Natural killer cell treated with Interleukin-12 subunit alpha and Interleukin-12 subunit beta and Interleukin-15 and Interleukin-18, amount 100 ng/mL, for 72 hours (primary cell): ENCODE results near the gene HUNK. TPM values are rescaled to one million over a fixed set of nuclear protein-coding genes. Genes with fewer than 3 reads are reported as not detected.

Experiments
- ATAC-seq, 2 donors: fragments of 150-1000 bp; cut with Tn5 transposase in 1 of 2; sonication (Bioruptor Pico), chemical (Tn5 transposase) in 1 of 2; 2 replicates each; pipeline ENCODE4 v1.10.0; 2021
- DNase-seq: peaks from one replicate; pipeline ENCODE4 v3.0.0; 2022; ENCODE audit warnings: low spot score
- H3K27ac Mint-ChIP-seq, 2 donors: 1 replicate in 1 of 2; 2 replicates in 1 of 2; pipeline ENCODE4 v1.8.0; 2022; ENCODE audit warnings: mixed read lengths in 2 of 2, mild to moderate bottlenecking in 1 of 2, moderate library complexity in 1 of 2
- H3K27me3 Mint-ChIP-seq, 2 donors: 1 replicate in 1 of 2; 2 replicates in 1 of 2; pipeline ENCODE4 v1.8.0; 2022; ENCODE audit warnings: mixed read lengths in 2 of 2
- H3K36me3 Mint-ChIP-seq: one replicate; pipeline ENCODE4 v1.8.0; 2022; ENCODE audit warnings: mixed read lengths
- H3K4me1 Mint-ChIP-seq, 2 donors: 1 replicate in 1 of 2; 2 replicates in 1 of 2; pipeline ENCODE4 v1.8.0; 2022; ENCODE audit warnings: low read depth in 2 of 2, mixed read lengths in 2 of 2, mild to moderate bottlenecking in 1 of 2
- H3K4me3 Mint-ChIP-seq: one replicate; pipeline ENCODE4 v1.8.0; 2022; ENCODE audit warnings: mixed read lengths
- H3K9me3 Mint-ChIP-seq: 2 replicates; pipeline ENCODE4 v1.8.0; 2022; ENCODE audit warnings: mixed read lengths
- total RNA-seq, 2 donors: library from RNA; stranded (reverse); gene quantifications; one replicate each; pipeline ENCODE4 v1.2.3, GENCODE V29; 2022

HUNK gene
- total RNA-seq, 2 donors from 2014 or later, result 0.07 TPM; not detected in 1

- Mint-ChIP-seq H3K27me3 (peaks cover 32 to 41% of the 10 kb centered on the region in 2 donors), H3K4me1 (peaks cover 0 to 5% of the 10 kb centered on the region in 2 donors), H3K9me3 (no peaks in the 10 kb centered on the region)
These were observed 2.7 kb downstream of the HUNK start for GRCh38 chr21:31875496-31876015.

GRCh38 chr21:31877463-31877957 is 4.7 kb downstream of the HUNK start:
- Mint-ChIP-seq H3K4me3 (no peak overlapping the region), H3K36me3 (no peaks in the 10 kb centered on the region), H3K4me1 (peaks cover 0 to under 1% of the 10 kb centered on the region in 2 donors), H3K27me3 (peaks cover 19 to 35% of the 10 kb centered on the region in 2 donors), H3K27ac (no peak overlapping the region), H3K9me3 (no peaks in the 10 kb centered on the region)
- DNase-seq (no peak), ATAC-seq (no peak)

More at GRCh38 chr21:31875496-31876015, 2.7 kb downstream of the HUNK start:
- H3K4me3 Mint-ChIP-seq, result no peak overlapping the region
- ATAC-seq, result no peak
- no peaks in the 10 kb centered on the region for H3K36me3 Mint-ChIP-seq
- no peak overlapping the region for H3K27ac Mint-ChIP-seq
- no peak for DNase-seq

- no peak overlapping the region for H3K4me3 Mint-ChIP-seq
- peaks cover 26 to 34% of the 10 kb centered on the region in 2 donors for H3K27me3 Mint-ChIP-seq
- H3K36me3 Mint-ChIP-seq, result no peaks in the 10 kb centered on the region
- no peaks in the 10 kb centered on the region for H3K4me1 Mint-ChIP-seq
- no peak for ATAC-seq
- no peaks in the 10 kb centered on the region for H3K9me3 Mint-ChIP-seq
- no peak overlapping the region for H3K27ac Mint-ChIP-seq
- DNase-seq, result no peak
These were observed 6.0 kb downstream of the HUNK start for GRCh38 chr21:31878831-31879230.

- no peak for DNase-seq
- Mint-ChIP-seq H3K9me3 (no peaks in the 10 kb centered on the region), H3K27ac (no peak overlapping the region), H3K36me3 (no peaks in the 10 kb centered on the region), H3K4me3 (no peak overlapping the region), H3K4me1 (no peaks in the 10 kb centered on the region), H3K27me3 (peaks cover 26 to 34% of the 10 kb centered on the region in 2 donors)
- ATAC-seq, result no peak
These were observed 6.4 kb downstream of the HUNK start for GRCh38 chr21:31879241-31879650.

GRCh38 chr21:31879911-31880310 is 7.1 kb downstream of the HUNK start:
- Mint-ChIP-seq H3K36me3 (no peaks in the 10 kb centered on the region), H3K27ac (no peak overlapping the region), H3K4me1 (no peaks in the 10 kb centered on the region), H3K4me3 (no peak overlapping the region), H3K9me3 (no peaks in the 10 kb centered on the region), H3K27me3 (peaks cover 26 to 30% of the 10 kb centered on the region in 2 donors)
- DNase-seq (no peak), ATAC-seq (no peak)

GRCh38 chr21:31880816-31881215 is 8.0 kb downstream of the HUNK start:
- H3K4me1 Mint-ChIP-seq, result no peaks in the 10 kb centered on the region
- no peaks in the 10 kb centered on the region for H3K9me3 Mint-ChIP-seq
- H3K36me3 Mint-ChIP-seq, result no peaks in the 10 kb centered on the region
- no peak overlapping the region for H3K27ac Mint-ChIP-seq
- DNase-seq (no peak), ATAC-seq (peak; percentile 43 to 46)
- no peak overlapping the region for H3K4me3 Mint-ChIP-seq
- H3K27me3 Mint-ChIP-seq, result peaks cover 20 to 21% of the 10 kb centered on the region in 2 donors

GRCh38 chr21:31882711-31883110 is 9.9 kb downstream of the HUNK start:
- Mint-ChIP-seq H3K4me3 (no peak overlapping the region), H3K27me3 (peaks cover 8 to 14% of the 10 kb centered on the region in 2 donors), H3K36me3 (no peaks in the 10 kb centered on the region), H3K27ac (no peak overlapping the region), H3K4me1 (no peaks in the 10 kb centered on the region), H3K9me3 (no peaks in the 10 kb centered on the region)
- DNase-seq (no peak), ATAC-seq (no peak)

- no peaks in the 10 kb centered on the region for H3K9me3 Mint-ChIP-seq
- peaks cover 7 to 10% of the 10 kb centered on the region in 2 donors for H3K27me3 Mint-ChIP-seq
- DNase-seq, result no peak
- ATAC-seq, result no peak
- no peaks in the 10 kb centered on the region for H3K4me1 Mint-ChIP-seq
- H3K27ac Mint-ChIP-seq, result no peak overlapping the region
- no peak overlapping the region for H3K4me3 Mint-ChIP-seq
- no peaks in the 10 kb centered on the region for H3K36me3 Mint-ChIP-seq
These were observed 12.3 kb downstream of the HUNK start for GRCh38 chr21:31885146-31885545.

- H3K9me3 Mint-ChIP-seq, result no peaks in the 10 kb centered on the region
- peaks cover 5 to 7% of the 10 kb centered on the region in 2 donors for H3K27me3 Mint-ChIP-seq
- H3K36me3 Mint-ChIP-seq, result no peaks in the 10 kb centered on the region
These were observed 14.1 kb downstream of the HUNK start for GRCh38 chr21:31886915-31887314.

GRCh38 chr21:31887391-31887841 is 14.6 kb downstream of the HUNK start:
- Mint-ChIP-seq H3K4me1 (no peaks in the 10 kb centered on the region), H3K27ac (no peak overlapping the region), H3K4me3 (no peak overlapping the region), H3K9me3 (no peaks in the 10 kb centered on the region), H3K36me3 (no peaks in the 10 kb centered on the region), H3K27me3 (peaks cover 2 to 7% of the 10 kb centered on the region in 2 donors)
- ATAC-seq (no peak), DNase-seq (no peak)

More at GRCh38 chr21:31886915-31887314, 14.1 kb downstream of the HUNK start:
- H3K4me1 Mint-ChIP-seq, result no peaks in the 10 kb centered on the region
- H3K4me3 Mint-ChIP-seq, result no peak overlapping the region
- ATAC-seq (no peak), DNase-seq (no peak)
- no peak overlapping the region for H3K27ac Mint-ChIP-seq

- ATAC-seq (no peak), DNase-seq (no peak)
- H3K27me3 Mint-ChIP-seq, result peaks cover 7 to 10% of the 10 kb centered on the region in 2 donors
- H3K4me1 Mint-ChIP-seq, result no peaks in the 10 kb centered on the region
- H3K36me3 Mint-ChIP-seq, result no peaks in the 10 kb centered on the region
- H3K27ac Mint-ChIP-seq, result no peak overlapping the region
- H3K9me3 Mint-ChIP-seq, result no peaks in the 10 kb centered on the region
- H3K4me3 Mint-ChIP-seq, result no peak overlapping the region
These were observed 16.1 kb downstream of the HUNK start for GRCh38 chr21:31888936-31889371.

- ATAC-seq (no peak), DNase-seq (no peak)
- Mint-ChIP-seq H3K4me1 (no peaks in the 10 kb centered on the region), H3K9me3 (no peaks in the 10 kb centered on the region), H3K36me3 (no peaks in the 10 kb centered on the region), H3K27ac (no peak overlapping the region), H3K4me3 (no peak overlapping the region), H3K27me3 (peaks cover 7 to 10% of the 10 kb centered on the region in 2 donors)
These were observed 16.6 kb downstream of the HUNK start for GRCh38 chr21:31889460-31889859.

- no peaks in the 10 kb centered on the region for H3K4me1 Mint-ChIP-seq
- no peak overlapping the region for H3K27ac Mint-ChIP-seq
- H3K27me3 Mint-ChIP-seq, result peaks cover 7 to 10% of the 10 kb centered on the region in 2 donors
- no peaks in the 10 kb centered on the region for H3K9me3 Mint-ChIP-seq
- H3K36me3 Mint-ChIP-seq, result no peaks in the 10 kb centered on the region
- DNase-seq (no peak), ATAC-seq (no peak)
- no peak overlapping the region for H3K4me3 Mint-ChIP-seq
These were observed 19.9 kb downstream of the HUNK start for GRCh38 chr21:31892686-31893085.

GRCh38 chr21:31893851-31894415 is 21.1 kb downstream of the HUNK start:
- ATAC-seq, result no peak
- H3K36me3 Mint-ChIP-seq, result no peaks in the 10 kb centered on the region
- H3K9me3 Mint-ChIP-seq, result no peaks in the 10 kb centered on the region
- no peak overlapping the region for H3K27ac Mint-ChIP-seq
- no peaks in the 10 kb centered on the region for H3K4me1 Mint-ChIP-seq
- peaks cover 6 to 10% of the 10 kb centered on the region in 2 donors for H3K27me3 Mint-ChIP-seq
- no peak for DNase-seq
- no peak overlapping the region for H3K4me3 Mint-ChIP-seq
